Sigmoid colon (tissue), 4 donors: ENCODE results near the gene PSG6.

Experiments used
- CTCF ChIP-seq, 4 experiments: fragments of 450-650 bp in 3 of 4; fragments of 200-600 bp in 1 of 4; IDR thresholded peaks; one replicate each; pipeline ENCODE4 v1.5.1; 2016 to 2019; ENCODE audit warnings: antibody characterized with exemption in 4 of 4, mild to moderate bottlenecking in 3 of 4, moderate library complexity in 2 of 4
- POLR2AphosphoS5 ChIP-seq, 4 donors: sonication (generic); formaldehyde crosslinking; IDR thresholded peaks; one replicate each; pipeline ENCODE4 v1.6.1; 2017; ENCODE audit warnings: antibody characterized with exemption in 4 of 4

DNA sequence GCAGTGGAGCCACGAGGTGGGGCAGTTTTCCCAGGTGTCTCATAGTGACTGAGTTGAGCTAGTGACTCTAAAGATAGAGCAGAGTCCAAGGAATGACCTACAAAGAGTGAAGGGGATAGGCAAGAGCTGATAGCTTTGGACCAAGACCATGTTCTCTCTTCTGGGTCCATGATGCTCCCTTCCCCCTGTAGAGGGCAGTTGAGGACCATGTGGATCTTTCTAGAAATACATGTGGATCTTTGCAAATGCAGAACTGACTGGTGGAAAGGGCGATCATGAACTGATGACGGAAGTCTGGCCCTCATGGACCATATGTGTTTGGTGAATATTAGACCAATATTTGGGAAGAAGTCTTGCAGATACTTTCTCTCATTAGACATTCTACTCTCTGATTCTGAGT is 45.1 kb downstream of the PSG6 start:
- TF ChIP-seq POLR2AphosphoS5 (IDR thresholded peaks at IDR 0.05) (no peak), CTCF (IDR thresholded peaks at IDR 0.05) (no peak)
